B cell (primary cell): ENCODE measurements around the gene BABAM2.

Experiments used
- CTCF ChIP-seq: fragments of 200-600 bp; IDR thresholded peaks from one replicate; pipeline ENCODE4 v1.8.0; 2022; ENCODE audit warnings: antibody characterized with exemption, mild to moderate bottlenecking
- EZH2 ChIP-seq: IDR thresholded peaks from 2 replicates; pipeline ENCODE4 v1.6.1; 2012; ENCODE audit warnings: borderline replicate concordance, low read depth, mild to moderate bottlenecking, moderate library complexity, low read length; ENCODE audit not compliant: insufficient read depth, poor library complexity, severe bottlenecking

- TF ChIP-seq CTCF (no peak), EZH2 (no peak)
These were observed 390.1 kb downstream of the BABAM2 start for GRCh38 chr2:28280619-28281018.
